Measurements from ENCODE around the gene UBE2B.
"Not testable (repeated sequence)": the region's sequence is repeated elsewhere in the genome, so short reads cannot be mapped to it uniquely, and the experiment has no call there.

Gene UBE2B

DNA sequence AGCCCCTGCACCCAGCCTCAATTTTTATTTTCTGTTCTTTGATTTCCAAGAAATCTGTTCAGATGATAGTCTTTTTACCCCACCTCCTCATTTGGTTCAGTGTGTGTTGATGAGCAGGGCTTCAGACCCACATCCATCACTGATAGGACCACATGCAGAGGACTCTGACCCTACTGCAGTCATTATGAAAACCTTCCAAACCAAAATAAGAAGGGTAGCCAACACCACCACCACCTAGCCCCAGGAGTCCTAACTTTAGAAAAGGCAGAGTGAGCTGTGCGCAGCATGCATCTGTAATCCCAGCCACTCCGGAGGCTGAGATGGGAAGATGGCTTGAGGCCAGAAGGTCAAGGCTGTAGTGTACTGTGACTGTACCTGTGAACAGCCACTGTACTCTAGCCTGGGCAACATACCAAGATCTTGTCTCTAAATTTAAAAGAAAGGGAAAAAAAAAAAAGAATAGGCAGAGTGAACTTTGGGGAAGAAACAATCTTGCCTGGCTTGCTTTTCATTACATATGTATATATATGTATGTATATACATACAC, 27.3 kb downstream of the UBE2B start:
- DNase-seq (ENCODE audit: low read depth): no peak

GRCh38 chr5:134403951-134404350, 32.6 kb downstream of the UBE2B start:
- no peak for DNase-seq (ENCODE audit: low read depth)

GRCh38 chr5:134406390-134406789, 35.0 kb downstream of the UBE2B start:
- DNase-seq (ENCODE audit: low read depth): no peak

- no peak for DNase-seq (ENCODE audit: low read depth)
Observed at GRCh38 chr5:134409321-134409720, 38.0 kb downstream of the UBE2B start.

DNA sequence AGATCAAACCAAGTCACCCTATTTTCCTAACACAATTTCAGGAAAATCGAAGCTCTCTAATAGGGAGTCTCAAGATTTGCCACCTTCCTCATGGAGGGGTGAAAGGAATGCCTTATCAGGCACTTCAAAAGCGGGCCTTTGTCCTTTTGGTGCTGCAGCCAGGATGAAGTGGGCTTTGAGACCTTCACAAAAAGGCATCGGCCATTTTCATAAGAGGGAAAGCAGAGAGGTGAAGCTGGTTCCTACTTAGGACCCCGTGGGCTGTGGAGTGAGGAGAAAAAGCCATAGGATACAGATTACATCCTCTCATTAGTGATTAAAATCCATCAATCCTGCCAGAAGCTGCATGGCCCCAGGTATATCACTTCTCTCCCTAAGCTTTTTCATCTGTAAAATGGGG, 39.5 kb downstream of the UBE2B start:
- no peak for DNase-seq (ENCODE audit: low read depth)

- no peak for DNase-seq (ENCODE audit: low read depth)
Observed at GRCh38 chr5:134411228-134411545, 39.8 kb downstream of the UBE2B start.

- DNase-seq (ENCODE audit: low read depth): peak; percentile 86
Observed at GRCh38 chr5:134411546-134412266, 40.3 kb downstream of the UBE2B start, which contains the start of gene CDKN2AIPNL. Gene CDKN2AIPNL, minus strand, starts transcription at chr5:134411881. Its CDS starts 27 bp downstream, at chr5:134411854.

GRCh38 chr5:134413046-134413445, 41.7 kb downstream of the UBE2B start:
- no peak for DNase-seq (ENCODE audit: low read depth)

GRCh38 chr5:134417707-134418106, 46.3 kb downstream of the UBE2B start:
- DNase-seq (ENCODE audit: low read depth): no peak

DNA sequence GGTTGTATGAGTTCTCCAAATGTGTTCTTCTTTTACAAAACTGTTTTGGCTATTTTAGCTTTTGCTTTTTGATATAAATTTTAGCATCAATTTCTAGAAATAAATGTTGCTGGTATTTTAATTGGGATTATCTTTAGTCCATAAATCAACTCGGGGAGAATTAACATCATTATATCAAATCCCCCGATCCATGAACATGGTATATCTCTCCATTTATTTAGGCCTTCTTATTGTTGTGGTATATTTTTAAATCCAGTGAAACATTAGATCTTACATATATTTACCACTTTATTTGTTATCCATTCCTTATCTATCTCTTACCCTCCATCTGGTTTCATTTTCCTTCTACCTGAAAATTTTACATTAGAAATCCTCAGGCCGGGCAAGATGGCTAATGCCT, 47.6 kb downstream of the UBE2B start:
- no peak for DNase-seq (ENCODE audit: low read depth)

DNA sequence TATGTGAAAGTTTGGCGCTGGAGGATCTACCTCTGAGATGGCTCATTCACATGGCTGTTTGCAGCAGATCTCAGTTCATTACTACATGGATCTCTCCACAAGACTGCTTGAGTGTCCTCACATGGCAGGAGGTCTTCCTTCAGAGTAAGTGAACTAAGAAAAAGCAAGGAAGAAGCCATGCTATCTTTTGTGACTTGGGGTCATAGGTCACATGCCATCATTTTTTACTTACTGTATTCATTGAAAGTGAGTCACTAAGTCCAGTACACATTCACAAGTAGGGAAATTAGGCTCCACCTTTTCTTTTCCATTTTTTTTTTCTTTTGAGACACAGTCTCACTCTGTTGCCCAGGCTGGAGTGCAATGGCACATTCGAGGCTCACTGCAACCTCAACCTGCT, 49.0 kb downstream of the UBE2B start:
- no peak for DNase-seq (ENCODE audit: low read depth)

DNA sequence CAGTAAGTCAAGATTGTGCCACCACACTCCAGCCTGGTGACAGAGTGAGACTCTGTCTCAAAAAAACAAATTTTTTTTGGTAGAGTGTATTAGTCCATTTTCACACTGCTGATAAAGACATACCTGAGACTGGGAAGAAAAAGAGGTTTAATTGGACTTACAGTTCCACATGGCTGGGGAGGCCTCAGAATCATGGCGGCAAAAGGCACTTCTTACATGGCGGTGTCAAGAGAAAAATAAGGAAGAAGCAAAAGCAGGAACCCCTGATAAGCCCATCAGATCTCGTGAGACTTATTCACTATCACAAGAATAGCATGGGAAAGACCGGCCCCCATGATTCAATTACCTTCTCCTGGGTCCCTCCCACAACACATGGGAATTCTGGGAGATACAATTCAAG, 49.7 kb downstream of the UBE2B start:
- DNase-seq (ENCODE audit: low read depth): not testable (repeated sequence)

GRCh38 chr5:134422791-134423365, 51.5 kb downstream of the UBE2B start:
- no peak for DNase-seq (ENCODE audit: low read depth)

DNA sequence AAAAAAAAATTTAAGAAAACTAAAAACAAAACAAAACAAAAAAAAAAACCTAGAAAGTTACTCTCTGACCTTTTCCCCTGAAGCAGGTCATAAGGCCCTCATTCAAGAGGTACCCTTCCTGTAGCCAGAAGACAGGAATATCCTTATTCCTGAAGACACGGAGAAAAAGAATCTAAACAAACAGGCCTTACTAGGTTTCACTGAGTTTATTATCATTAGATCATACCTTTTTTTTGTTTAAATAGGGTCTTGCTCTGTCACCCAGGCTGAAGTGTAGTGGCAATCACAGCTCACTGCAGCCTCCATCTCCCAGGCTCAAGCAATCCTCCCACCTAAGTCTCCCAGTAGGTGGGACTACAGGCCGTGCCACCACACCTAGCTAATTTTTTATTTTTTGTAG, 52.0 kb downstream of the UBE2B start:
- DNase-seq (ENCODE audit: low read depth): no peak

- no peak for DNase-seq (ENCODE audit: low read depth)
Observed at GRCh38 chr5:134426361-134426760, 55.0 kb downstream of the UBE2B start.

DNA sequence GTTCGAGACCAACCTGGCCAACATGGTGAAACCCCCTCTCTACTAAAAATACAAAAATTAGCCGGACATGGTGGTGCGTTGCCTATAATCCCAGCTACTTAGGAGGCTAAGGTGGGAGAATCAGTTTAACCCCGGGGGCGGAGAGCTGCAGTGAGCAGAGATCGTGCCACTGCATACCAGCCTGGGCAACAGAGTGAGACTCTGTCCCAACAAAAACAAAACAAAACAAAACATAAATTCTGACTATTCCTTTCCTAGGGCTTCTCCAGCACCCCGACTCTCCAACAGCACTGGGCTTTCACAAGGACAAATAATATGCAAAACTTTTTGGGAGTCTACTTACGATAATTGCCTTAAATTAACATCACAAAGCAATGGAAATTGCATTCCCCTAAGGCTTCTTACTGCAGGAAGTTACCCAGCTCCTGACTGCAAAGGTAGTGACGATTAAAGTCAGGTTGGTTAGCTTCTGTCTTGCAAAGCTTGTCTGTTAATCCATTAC, 56.2 kb downstream of the UBE2B start:
- no peak for DNase-seq (ENCODE audit: low read depth)

DNA sequence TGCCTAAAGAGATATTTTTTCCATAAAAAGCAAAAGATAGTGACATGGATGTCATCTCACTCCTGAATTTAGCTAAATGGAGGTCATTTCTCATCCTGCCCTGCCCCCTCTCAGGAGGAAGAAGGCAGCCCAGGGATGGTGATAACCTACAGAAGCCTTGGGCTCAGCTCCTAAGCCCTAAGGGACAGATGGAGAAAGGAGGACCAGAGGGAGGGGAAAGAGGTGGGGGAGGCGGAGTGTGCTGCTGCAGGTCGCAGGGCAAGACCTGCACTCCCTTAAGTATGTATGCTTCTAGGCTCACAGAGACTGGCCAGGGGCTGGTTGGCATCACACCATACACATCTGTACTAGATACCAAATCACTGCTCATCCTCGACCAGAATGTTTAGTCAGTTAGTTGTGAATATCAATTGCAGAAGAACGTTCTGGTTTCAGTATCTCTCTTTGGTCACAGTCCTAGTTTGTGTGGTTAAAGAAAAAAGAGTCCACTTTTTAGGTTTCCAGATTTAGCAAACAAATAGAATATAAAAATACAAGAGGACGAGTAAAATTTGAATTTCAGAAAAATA, 58.7 kb downstream of the UBE2B start:
- no peak for DNase-seq (ENCODE audit: low read depth)

DNA sequence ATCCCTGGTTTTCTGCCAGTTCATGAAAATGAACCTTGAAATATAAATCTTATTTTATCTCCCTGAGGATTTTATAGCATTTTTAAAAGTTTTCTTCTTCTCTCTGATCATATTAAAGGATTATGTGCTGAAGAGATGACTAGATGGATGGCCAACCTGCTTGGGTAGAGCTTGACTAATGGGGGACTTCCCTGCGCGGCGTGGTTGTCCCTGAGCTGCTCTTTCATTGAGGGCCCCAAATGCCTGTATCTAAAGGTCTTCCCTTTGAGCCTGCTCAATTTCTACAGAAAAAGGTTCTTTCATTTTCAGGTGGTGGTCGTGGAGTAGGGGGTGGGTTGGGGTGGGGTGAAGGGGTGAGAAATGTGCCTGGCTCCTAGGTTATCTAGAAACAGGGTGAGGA, 60.8 kb downstream of the UBE2B start:
- DNase-seq (ENCODE audit: low read depth): no peak

DNA sequence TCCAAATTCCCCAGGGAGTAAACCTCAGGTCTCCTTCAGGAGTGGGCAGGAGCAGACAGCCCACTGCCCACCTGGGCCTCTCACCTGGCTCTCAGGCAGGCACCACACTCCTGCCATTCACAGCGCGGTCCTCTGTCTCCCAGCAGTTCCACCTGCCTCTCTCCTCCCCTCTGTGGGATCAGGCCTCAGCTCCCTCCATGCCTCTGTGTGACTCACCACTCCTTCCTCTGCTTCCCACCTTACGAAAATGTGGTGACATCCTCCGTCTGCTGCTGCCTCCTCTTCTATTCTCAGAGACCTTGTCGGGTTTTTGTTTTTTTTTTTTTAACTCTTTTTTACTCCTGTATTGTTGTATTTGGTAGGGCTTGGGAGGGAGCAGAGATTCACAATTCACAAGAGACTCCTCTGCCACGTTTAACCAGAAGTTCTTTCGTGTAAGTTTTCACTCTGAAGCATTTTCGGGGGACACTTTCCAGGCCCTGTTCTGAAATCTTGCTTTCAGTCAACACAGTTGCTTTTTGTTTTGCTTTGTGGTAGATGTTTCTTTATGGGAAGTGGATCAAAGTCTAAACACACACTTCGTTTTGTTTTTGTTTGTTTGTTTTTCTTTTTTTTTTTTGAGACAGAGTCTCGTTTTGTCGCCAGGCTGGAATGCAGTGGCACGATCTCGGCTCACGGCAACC, 61.4 kb downstream of the UBE2B start:
- no peak for DNase-seq (ENCODE audit: low read depth)

DNA sequence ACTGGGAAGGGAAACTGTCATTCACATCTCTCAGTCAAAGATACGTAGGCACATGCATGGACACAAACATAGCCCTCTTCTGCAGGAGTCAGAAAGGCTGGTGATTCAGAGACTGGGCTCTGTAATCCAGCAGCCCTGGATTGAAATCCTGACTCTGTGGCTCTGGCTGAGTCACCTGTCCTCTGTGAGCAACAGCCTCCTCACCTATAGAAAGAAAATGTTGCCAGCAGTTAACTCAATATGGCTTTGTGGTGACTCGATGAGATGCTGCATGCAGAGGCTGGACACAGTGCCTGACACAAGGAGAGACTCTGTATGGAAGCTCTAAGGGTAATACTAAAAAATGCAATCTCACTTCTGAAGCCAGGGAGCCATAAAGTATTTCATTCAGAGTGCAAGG, 64.2 kb downstream of the UBE2B start:
- no peak for DNase-seq (ENCODE audit: low read depth)

- DNase-seq (ENCODE audit: low read depth): peak; percentile 25
Observed at GRCh38 chr5:134436523-134437339, 65.4 kb downstream of the UBE2B start.

- DNase-seq (ENCODE audit: low read depth): no peak
Observed at GRCh38 chr5:134437340-134437846, 66.0 kb downstream of the UBE2B start.
